HFF-Myc (cell line): ENCODE results near the gene POLA1.
A peak's percentile ranks its signal among the peaks of the same experiment; 100 is the strongest.

Experiments
- DNase-seq: peaks from one replicate; pipeline ENCODE4 v3.0.0-alpha.2; 2011; ENCODE audit warnings: low read depth; ENCODE audit errors: extremely low read depth
- H3K4me3 ChIP-seq: replicated peaks from 2 replicates; pipeline ENCODE4 v1.5.1; 2011; ENCODE audit warnings: low read depth, mild to moderate bottlenecking, control low read depth, low read length
- TF ChIP-seq, protein P1 (sequence below): IDR thresholded peaks from 2 replicates; pipeline ENCODE4 v1.5.1; 2012; ENCODE audit warnings: mild to moderate bottlenecking, low read depth, low read length, control low read depth; ENCODE audit errors: missing control alignments

Gene POLA1

DNA sequence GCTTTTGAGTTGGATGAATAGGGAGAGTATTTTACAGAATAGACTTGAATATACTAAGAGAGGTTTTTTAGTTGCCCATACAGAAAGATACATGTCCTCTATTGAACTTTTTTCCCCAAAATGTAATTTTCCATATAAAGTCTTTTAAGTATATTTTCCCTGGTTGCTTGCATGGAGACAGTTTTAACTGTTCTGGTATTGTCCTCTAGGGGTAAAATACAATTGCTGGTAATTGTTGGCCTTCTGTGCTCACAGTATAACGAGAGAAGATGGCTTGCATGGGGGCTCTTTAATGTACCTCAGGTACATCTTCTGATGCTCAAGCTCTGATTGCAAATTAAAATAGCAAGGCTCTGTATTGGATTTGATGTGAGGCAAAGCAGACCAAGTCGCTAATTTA lies 186.0 kb downstream of the POLA1 start:
- DNase-seq = no peak
- H3K4me3 ChIP-seq = no peak overlapping the region
- TF ChIP-seq, protein P1, sequence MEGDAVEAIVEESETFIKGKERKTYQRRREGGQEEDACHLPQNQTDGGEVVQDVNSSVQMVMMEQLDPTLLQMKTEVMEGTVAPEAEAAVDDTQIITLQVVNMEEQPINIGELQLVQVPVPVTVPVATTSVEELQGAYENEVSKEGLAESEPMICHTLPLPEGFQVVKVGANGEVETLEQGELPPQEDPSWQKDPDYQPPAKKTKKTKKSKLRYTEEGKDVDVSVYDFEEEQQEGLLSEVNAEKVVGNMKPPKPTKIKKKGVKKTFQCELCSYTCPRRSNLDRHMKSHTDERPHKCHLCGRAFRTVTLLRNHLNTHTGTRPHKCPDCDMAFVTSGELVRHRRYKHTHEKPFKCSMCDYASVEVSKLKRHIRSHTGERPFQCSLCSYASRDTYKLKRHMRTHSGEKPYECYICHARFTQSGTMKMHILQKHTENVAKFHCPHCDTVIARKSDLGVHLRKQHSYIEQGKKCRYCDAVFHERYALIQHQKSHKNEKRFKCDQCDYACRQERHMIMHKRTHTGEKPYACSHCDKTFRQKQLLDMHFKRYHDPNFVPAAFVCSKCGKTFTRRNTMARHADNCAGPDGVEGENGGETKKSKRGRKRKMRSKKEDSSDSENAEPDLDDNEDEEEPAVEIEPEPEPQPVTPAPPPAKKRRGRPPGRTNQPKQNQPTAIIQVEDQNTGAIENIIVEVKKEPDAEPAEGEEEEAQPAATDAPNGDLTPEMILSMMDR = no peak

DNA sequence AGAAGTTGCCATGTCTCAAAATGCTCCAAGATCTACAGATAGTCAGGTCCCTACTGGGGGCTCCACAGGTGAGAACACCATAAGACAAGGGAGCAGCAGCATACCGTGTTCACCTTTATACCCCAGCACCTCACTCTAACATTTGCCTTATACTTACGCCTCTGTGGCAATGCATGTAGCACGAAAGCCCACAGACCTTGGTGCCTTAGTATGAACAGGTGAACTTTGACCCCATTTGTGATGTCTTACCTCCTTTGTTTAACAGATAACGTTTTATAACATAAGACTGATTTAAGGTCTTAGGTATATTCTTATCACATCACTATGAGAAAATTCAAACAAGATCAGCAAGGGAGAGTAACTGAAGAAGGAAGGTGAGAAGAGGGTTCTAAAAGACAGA lies 193.2 kb downstream of the POLA1 start:
- TF ChIP-seq, protein P1 = no peak
- no peak overlapping the region for H3K4me3 ChIP-seq
- DNase-seq = no peak

DNA sequence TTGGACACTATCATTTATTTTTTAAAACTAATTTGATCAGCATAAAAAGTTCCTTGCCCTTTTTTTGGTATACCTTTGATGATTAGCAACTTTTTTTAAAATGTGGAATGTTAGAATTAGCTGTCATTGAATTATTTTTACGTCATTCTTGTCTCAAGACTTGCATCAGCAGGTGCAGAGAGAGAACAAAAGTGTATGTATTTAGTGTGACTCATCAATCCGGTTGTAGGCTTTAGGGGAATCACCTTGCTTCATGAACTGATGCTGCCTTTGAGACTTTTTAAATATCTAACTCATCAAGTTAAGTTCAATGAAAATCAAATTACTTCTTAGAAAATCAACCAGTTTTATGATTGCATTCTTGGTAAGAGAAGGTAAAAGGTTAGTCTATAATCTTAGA lies 197.0 kb downstream of the POLA1 start:
- no peak for DNase-seq
- no peak overlapping the region for H3K4me3 ChIP-seq
- TF ChIP-seq, protein P1 = no peak

DNA sequence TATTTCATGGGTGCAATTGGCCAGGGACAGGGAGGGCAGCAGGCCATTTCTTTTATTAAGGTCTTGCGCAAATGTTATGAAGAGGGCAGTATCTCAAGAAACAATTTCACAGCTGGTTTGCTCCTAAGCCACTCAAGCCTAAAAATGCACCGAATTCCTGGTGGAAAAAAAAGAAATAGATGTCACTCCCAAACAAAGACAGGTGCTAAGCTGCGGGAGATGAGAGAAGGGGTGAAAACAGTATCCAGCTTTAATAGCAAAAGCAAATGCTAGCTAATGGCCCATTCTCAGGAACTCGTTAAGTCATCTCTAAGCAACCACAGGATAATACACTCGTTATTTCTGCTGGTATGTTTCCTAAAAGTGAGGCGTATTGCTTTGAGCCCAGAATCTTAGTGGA lies 205.7 kb downstream of the POLA1 start:
- DNase-seq = no peak
- H3K4me3 ChIP-seq = no peak overlapping the region

DNA sequence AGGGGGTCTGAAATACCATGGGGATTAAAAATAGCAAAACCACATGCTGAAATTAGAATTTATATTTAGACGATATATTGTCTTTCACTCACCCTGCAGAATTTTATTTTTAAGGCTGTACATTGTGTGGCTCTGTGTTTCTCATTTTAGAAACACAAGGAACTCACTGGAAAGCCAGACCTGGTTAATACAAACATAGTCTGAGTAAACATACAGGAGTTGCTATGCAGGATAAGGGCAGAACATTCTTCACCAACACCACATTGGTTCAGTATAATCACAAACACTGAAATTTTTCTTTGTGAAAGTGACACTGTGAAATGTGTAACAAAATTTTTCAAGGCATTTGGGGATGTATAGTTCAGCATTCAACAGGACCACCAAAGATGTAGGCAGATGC lies 206.5 kb downstream of the POLA1 start:
- TF ChIP-seq, protein P1 = no peak
- no peak for DNase-seq
- H3K4me3 ChIP-seq = no peak overlapping the region

More for the DNA sequence above, 205.7 kb downstream of the POLA1 start:
- TF ChIP-seq, protein P1 = no peak

DNA sequence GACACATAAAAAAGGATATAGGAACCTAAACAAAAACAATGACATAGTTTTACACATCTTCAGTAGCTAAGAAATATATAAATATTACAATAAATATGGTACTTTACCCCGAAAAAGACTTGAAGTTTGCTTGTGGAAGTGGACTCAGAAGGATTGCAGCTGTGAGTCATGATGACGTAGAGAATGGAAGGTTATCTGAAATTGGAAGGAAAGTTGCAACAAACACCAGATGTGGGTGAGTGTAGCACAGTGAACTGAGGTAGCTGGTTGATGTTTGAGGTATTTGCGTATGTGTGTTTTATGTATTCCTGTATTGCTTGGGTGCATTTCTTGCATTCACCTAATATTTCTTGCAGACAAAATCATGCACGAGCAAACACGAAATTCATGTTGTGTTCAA lies 209.1 kb downstream of the POLA1 start:
- H3K4me3 ChIP-seq = no peak overlapping the region
- peak; percentile 4 for DNase-seq
- TF ChIP-seq, protein P1 = no peak

DNA sequence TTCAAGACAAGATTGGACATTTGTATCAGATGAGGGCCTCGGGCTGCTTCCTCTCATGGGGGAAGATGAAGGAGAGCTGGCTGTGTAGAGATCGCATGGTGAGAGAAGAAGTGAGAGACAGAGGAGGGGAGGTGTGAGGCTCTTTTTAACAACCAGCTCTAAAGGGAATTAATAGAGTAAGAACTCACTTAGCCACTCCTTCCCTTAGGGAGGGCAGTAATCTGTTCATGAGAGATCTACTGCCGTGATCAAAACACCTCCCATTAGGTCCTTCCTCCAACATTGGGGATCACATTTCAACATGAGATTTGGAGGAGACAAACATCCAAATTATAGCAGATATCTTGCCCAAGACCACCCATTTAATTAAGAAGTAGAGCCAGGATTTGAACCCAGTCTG lies 225.0 kb downstream of the POLA1 start:
- H3K4me3 ChIP-seq = no peak overlapping the region
- DNase-seq = no peak
- TF ChIP-seq, protein P1 = no peak
